ENCODE data around the gene SEC61A2. TPM values are rescaled to one million over a fixed set of nuclear protein-coding genes. Genes with fewer than 3 reads are reported as not detected.
A peak's percentile ranks its signal among the peaks of the same experiment; 100 is the strongest.

Gene SEC61A2
- total RNA-seq, 1 donor from 2014 or later: 8.2 TPM

- peaks cover 11% of the 10 kb centered on the region for H3K4me1 Mint-ChIP-seq (ENCODE audit: low read depth)
- H3K9me3 Mint-ChIP-seq (ENCODE audit: low read depth): no peaks in the 10 kb centered on the region
- peaks cover 27% of the 10 kb centered on the region for H3K36me3 Mint-ChIP-seq (ENCODE audit: low read depth)
Observed at GRCh38 chr10:12213621-12214020, 84.1 kb downstream of the SEC61A2 start.

GRCh38 chr10:12214093-12214492 lies 84.6 kb downstream of the SEC61A2 start:
- Mint-ChIP-seq H3K36me3 (ENCODE audit: low read depth) (peaks cover 26% of the 10 kb centered on the region), H3K9me3 (ENCODE audit: low read depth) (no peaks in the 10 kb centered on the region), H3K4me3 (ENCODE audit: unreplicated experiment) (no peak overlapping the region), H3K27me3 (ENCODE audit: low read depth) (no peaks in the 10 kb centered on the region), H3K4me1 (ENCODE audit: low read depth) (peaks cover 11% of the 10 kb centered on the region), H3K27ac (ENCODE audit: unreplicated experiment) (peak overlapping the region; percentile 77)
- no peak for TF ChIP-seq CTCF (IDR thresholded peaks at IDR 0.05)
- no peak for DNase-seq (ENCODE audit: low spot score)

More at GRCh38 chr10:12213621-12214020, 84.1 kb downstream of the SEC61A2 start:
- no peak overlapping the region for H3K27ac Mint-ChIP-seq (ENCODE audit: unreplicated experiment)
- no peak overlapping the region for H3K4me3 Mint-ChIP-seq (ENCODE audit: unreplicated experiment)
- H3K27me3 Mint-ChIP-seq (ENCODE audit: low read depth): no peaks in the 10 kb centered on the region
- no peak for DNase-seq (ENCODE audit: low spot score)
- no peak for TF ChIP-seq CTCF (IDR thresholded peaks at IDR 0.05)

- H3K4me1 Mint-ChIP-seq (ENCODE audit: low read depth): peaks cover 11% of the 10 kb centered on the region
- H3K9me3 Mint-ChIP-seq (ENCODE audit: low read depth): no peaks in the 10 kb centered on the region
- no peaks in the 10 kb centered on the region for H3K27me3 Mint-ChIP-seq (ENCODE audit: low read depth)
- H3K4me3 Mint-ChIP-seq (ENCODE audit: unreplicated experiment): peak overlapping the region; percentile 14
- TF ChIP-seq CTCF (IDR thresholded peaks at IDR 0.05): peak; percentile 94
- H3K36me3 Mint-ChIP-seq (ENCODE audit: low read depth): peaks cover 26% of the 10 kb centered on the region
- peak overlapping the region; percentile 88 for H3K27ac Mint-ChIP-seq (ENCODE audit: unreplicated experiment)
- no peak for DNase-seq (ENCODE audit: low spot score)
Observed at GRCh38 chr10:12214763-12215218, 85.3 kb downstream of the SEC61A2 start.

Small RNA genes lying within 50 kb of the gene (microRNA-seq; reads per million reads assigned to microRNA genes)
- gene MIR548AK (ENCODE audit: borderline number of aligned reads): not detected

Other genes starting within 250 kb of the SEC61A2 start
- gene UPF2, start 86.9 kb upstream of the SEC61A2 start, total RNA-seq: 17.5 to 20.3 TPM (median 20.0 TPM) in 3 replicates
- 12.1 to 16.4 TPM (median 13.7 TPM) in 3 replicates for gene DHTKD1, start 60.7 kb upstream of the SEC61A2 start, total RNA-seq
- 43.0 to 51.8 TPM (median 43.9 TPM) in 3 replicates for gene NUDT5, start 66.2 kb downstream of the SEC61A2 start, total RNA-seq
- gene CDC123, start 66.5 kb downstream of the SEC61A2 start, total RNA-seq: 60.7 to 78.2 TPM (median 67.0 TPM) in 3 replicates
- gene CAMK1D, start 219.9 kb downstream of the SEC61A2 start, total RNA-seq: 31.2 to 36.3 TPM (median 34.7 TPM) in 3 replicates